ENCODE results near the gene SYK.

SYK gene

DNA sequence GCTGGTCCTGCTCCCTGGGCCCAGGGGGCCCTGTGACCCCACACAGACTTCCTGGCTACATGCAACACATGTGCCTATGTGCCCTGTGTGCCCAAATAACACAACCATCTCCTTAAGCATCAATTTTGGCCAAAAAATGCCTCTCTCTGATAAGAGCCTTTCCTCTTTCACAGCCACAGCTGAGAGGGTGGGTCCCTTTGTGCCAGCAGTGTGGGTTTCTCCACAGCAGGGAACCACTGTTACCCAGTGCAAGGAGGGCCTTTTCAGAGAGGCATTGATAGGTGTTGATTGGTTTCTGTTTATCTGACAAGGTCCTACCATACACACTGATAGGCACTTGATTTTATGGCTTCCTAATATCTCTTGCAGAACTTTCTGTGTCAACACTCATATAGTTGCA is 42.7 kb downstream of the SYK start:
- Mint-ChIP-seq H3K27me3 (peaks cover 7% of the 10 kb centered on the region), H3K9me3 (no peaks in the 10 kb centered on the region), H3K4me3 (no peak overlapping the region), H3K4me1 (no peaks in the 10 kb centered on the region), H3K27ac (no peak overlapping the region)
- DNase-seq = no peak
- no peak for ATAC-seq

DNA sequence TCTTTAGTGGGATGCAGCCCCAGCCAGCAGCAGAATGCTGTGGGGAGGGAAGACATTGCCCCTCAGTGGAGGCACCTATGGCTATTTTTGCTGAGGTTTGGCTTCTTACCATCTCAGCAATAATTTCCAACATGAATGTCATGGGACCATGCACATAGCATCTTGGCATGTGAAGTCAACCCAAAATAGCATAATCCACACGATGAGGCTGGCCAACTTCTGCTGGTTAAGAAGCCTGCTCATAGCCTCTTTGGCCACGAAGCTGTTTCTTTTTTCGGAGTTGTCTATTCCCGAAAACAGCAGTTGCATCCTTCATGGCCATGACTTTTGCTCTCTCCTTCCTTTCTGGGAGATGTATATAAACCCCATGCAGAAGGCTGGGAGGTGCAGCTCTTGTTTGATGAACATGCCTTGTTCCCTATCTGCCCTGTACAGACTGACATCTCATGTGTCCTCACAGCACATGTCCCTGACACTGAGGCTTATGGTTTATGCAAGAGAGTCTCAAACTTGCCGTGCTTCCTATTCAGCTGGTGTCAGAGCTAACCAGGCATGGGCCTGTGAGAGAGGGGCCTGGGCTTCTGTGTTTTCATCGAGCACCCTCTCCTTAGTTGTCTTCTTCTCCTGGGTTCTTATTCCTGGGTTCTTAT is 45.3 kb downstream of the SYK start:
- DNase-seq (no peak), ATAC-seq (no peak)
- H3K27ac Mint-ChIP-seq = no peak overlapping the region
- no peak overlapping the region for H3K4me3 Mint-ChIP-seq
- H3K4me1 Mint-ChIP-seq = no peaks in the 10 kb centered on the region
- H3K9me3 Mint-ChIP-seq = no peaks in the 10 kb centered on the region
- no peaks in the 10 kb centered on the region for H3K27me3 Mint-ChIP-seq

DNA sequence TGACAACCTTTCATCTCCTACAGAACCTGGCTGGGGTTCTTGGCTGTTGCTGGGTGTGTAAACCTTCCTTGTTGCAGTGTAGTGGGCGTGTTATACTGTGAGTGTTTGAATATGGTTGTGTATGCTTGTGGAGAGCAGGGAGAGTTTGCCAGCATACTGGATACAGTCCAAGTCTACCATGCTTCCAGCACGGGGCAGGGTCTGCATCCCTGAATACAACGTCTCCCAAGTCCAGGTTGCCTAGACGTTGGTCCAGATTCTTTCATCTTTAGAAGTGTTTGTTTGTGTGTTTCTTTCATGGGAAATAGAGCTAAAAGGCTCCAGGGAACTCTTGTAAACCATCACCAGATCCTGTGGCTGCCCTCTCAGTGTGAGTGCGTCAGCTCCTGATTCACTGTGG is 46.4 kb downstream of the SYK start:
- Mint-ChIP-seq H3K4me3 (no peak overlapping the region), H3K27me3 (no peaks in the 10 kb centered on the region), H3K9me3 (no peaks in the 10 kb centered on the region), H3K4me1 (no peaks in the 10 kb centered on the region), H3K27ac (no peak overlapping the region)
- DNase-seq (no peak), ATAC-seq (no peak)

- no peak overlapping the region for H3K27ac Mint-ChIP-seq
- ATAC-seq = no peak
- no peak overlapping the region for H3K4me3 Mint-ChIP-seq
- DNase-seq = no peak
- H3K9me3 Mint-ChIP-seq = no peaks in the 10 kb centered on the region
- no peaks in the 10 kb centered on the region for H3K27me3 Mint-ChIP-seq
- H3K4me1 Mint-ChIP-seq = no peaks in the 10 kb centered on the region
These were observed 47.2 kb downstream of the SYK start for GRCh38 chr9:90848866-90849265.

DNA sequence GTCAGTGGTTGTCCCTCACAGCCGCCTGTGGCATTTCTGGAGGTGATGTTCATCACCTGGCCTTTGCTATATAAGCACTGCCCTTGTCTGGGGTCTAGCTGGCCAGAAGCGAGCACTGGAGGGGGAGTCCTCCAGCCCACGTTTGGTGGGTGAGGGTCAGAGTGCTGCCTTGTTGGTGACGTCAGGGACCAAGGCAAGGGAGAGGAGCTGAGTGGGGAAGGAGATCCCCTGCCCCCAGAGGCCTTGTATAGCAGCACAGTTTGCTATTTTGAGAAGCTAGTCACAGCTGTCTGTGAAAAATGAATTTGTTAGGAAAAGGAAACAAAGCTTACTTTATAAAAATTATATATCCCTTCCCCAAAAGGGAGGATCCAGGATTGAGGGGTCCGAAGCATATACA is 49.8 kb downstream of the SYK start:
- no peaks in the 10 kb centered on the region for H3K9me3 Mint-ChIP-seq
- no peaks in the 10 kb centered on the region for H3K27me3 Mint-ChIP-seq
- no peak for ATAC-seq
- no peak overlapping the region for H3K4me3 Mint-ChIP-seq
- no peak for DNase-seq
- no peak overlapping the region for H3K27ac Mint-ChIP-seq
- H3K4me1 Mint-ChIP-seq = no peaks in the 10 kb centered on the region

- Mint-ChIP-seq H3K4me3 (no peak overlapping the region), H3K27ac (no peak overlapping the region), H3K27me3 (peaks cover 12% of the 10 kb centered on the region), H3K4me1 (peaks cover 21% of the 10 kb centered on the region), H3K9me3 (no peaks in the 10 kb centered on the region)
- DNase-seq (no peak), ATAC-seq (no peak)
These were observed 52.3 kb downstream of the SYK start for GRCh38 chr9:90853945-90854344.

DNA sequence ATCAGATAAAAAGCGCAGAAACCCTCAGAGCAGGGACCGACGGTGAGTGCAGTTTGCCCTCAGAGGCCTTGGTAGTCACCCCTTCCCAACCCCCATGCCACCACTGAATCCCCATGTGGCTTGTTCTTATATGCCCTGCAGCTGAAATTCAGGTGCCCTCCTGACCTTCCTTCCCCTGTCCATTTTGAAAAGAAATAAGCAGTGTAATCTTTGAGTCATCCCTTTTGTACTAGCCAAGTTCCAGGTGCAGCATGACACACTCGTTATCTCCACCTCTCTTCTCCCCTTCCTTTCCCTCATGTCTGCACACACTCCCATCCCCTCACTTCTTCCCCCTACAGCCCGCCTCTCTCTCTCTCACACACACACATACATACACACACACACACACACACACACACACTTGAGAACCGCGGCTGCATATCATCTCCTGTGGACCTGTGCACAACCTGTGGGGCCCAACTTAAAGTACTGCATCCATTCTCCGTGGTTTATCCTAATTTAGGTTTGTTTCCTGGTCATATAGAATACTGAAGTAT is 53.1 kb downstream of the SYK start:
- peaks cover 25% of the 10 kb centered on the region for H3K4me1 Mint-ChIP-seq
- H3K4me3 Mint-ChIP-seq = no peak overlapping the region
- no peaks in the 10 kb centered on the region for H3K9me3 Mint-ChIP-seq
- no peak for ATAC-seq
- H3K27ac Mint-ChIP-seq = no peak overlapping the region
- H3K27me3 Mint-ChIP-seq = peaks cover 15% of the 10 kb centered on the region
- no peak for DNase-seq

- no peaks in the 10 kb centered on the region for H3K9me3 Mint-ChIP-seq
- H3K4me1 Mint-ChIP-seq = peaks cover 25% of the 10 kb centered on the region
These were observed 53.7 kb downstream of the SYK start for GRCh38 chr9:90855208-90855902.

DNA sequence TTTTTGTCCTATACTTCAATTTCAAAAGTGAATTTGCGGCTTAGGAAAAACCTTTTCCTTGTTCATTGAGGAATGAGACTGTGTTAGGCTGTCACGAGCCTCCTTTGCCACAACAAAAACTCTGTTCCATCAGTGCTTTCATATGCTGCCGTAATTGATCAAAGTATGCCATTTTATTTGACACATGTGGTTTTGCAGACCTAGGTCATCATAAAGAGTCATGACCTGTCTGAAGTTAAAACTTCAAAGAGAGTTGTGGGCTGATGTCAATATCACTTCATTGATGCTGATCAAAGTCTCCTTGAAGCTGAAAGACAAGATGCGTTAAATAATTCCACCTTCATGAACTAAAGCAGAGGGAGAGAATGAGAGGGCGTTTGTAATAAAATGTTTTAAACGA is 55.5 kb downstream of the SYK start:
- H3K4me1 Mint-ChIP-seq = peaks cover 25% of the 10 kb centered on the region
- ATAC-seq = no peak
- no peaks in the 10 kb centered on the region for H3K9me3 Mint-ChIP-seq
- peaks cover 15% of the 10 kb centered on the region for H3K27me3 Mint-ChIP-seq
- no peak for DNase-seq
- H3K4me3 Mint-ChIP-seq = no peak overlapping the region
- no peak overlapping the region for H3K27ac Mint-ChIP-seq

More at GRCh38 chr9:90855208-90855902, 53.7 kb downstream of the SYK start:
- peaks cover 15% of the 10 kb centered on the region for H3K27me3 Mint-ChIP-seq
- ATAC-seq (no peak), DNase-seq (no peak)
- H3K27ac Mint-ChIP-seq = no peak overlapping the region
- no peak overlapping the region for H3K4me3 Mint-ChIP-seq

- H3K4me1 Mint-ChIP-seq = peaks cover 25% of the 10 kb centered on the region
- H3K4me3 Mint-ChIP-seq = no peak overlapping the region
- no peak for ATAC-seq
These were observed 56.2 kb downstream of the SYK start for GRCh38 chr9:90857855-90858254.

DNA sequence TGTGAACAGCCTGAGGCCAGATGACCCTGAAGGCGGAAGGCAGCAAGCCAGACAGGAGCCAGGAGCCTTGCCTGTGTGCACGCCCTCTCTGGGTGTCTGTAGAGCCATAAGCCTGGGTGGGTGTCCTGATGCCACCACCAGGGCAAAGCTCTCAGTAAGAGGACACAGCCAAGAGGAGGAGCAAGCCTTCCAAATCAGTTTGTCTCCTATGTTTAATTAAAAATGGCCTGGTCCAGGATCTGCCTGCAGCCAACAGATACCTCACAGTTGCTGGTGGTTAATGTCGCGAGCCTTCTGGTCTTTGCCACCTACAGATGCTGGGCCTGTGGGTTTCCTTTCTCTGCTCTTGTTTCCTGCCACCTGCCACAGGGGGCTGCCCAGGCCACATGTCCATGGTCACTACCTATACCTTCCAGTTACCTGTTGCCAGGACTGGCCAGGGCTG is 56.9 kb downstream of the SYK start:
- DNase-seq (no peak), ATAC-seq (peak; percentile 47)
- peaks cover 15% of the 10 kb centered on the region for H3K27me3 Mint-ChIP-seq
- H3K9me3 Mint-ChIP-seq = no peaks in the 10 kb centered on the region
- H3K27ac Mint-ChIP-seq = peak overlapping the region in 1 of 2 donors; percentile 29
- no peak overlapping the region for H3K4me3 Mint-ChIP-seq
- peaks cover 25% of the 10 kb centered on the region for H3K4me1 Mint-ChIP-seq

More at GRCh38 chr9:90857855-90858254, 56.2 kb downstream of the SYK start:
- Mint-ChIP-seq H3K9me3 (no peaks in the 10 kb centered on the region), H3K27ac (no peak overlapping the region), H3K27me3 (peaks cover 15% of the 10 kb centered on the region)
- no peak for DNase-seq

DNA sequence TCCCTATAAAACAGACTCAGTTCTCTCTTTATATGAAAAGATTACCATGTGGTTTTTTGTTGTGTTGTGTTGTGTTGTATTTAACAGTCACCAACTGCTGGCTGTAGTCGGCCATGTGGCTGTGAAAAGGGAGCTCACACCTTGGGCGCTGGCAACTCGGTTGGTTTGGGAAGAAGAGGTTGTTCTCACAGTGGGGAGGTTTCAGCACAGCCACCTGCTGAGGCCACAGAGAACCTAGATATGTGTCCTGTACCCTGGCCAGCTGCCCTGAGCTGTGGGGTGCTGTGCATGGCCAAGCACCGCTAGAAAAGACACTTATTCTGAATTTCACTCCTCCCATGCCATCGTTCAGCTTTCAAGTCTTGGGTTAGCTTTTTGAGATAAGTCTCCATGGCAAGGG is 58.8 kb downstream of the SYK start:
- Mint-ChIP-seq H3K4me1 (peaks cover 39% of the 10 kb centered on the region), H3K27ac (no peak overlapping the region), H3K4me3 (no peak overlapping the region), H3K9me3 (no peaks in the 10 kb centered on the region), H3K27me3 (peaks cover 15% of the 10 kb centered on the region)
- DNase-seq (no peak), ATAC-seq (no peak)

DNA sequence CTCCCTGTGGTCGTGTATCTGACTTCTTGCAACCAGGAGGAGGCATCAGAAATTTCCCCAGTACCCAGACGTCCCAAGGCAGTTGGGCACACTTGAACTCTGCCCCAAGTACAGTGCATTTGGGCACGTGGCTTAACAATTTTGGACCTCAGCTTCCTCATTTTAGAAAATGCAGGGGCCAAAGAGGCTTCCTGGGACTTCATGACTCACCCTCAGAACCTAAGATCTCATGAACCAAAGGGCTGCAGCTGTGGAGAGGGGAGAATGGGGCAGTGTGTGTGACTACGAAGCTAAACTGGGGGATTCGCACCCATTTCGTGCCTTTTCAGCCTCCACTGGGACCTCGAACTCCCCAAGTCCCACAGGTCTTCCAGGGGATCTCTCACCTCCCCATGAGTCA is 59.2 kb downstream of the SYK start:
- H3K27me3 Mint-ChIP-seq = peaks cover 15% of the 10 kb centered on the region
- H3K4me3 Mint-ChIP-seq = no peak overlapping the region
- H3K27ac Mint-ChIP-seq = no peak overlapping the region
- no peaks in the 10 kb centered on the region for H3K9me3 Mint-ChIP-seq
- H3K4me1 Mint-ChIP-seq = peaks cover 40% of the 10 kb centered on the region
- ATAC-seq = no peak
- DNase-seq = no peak

DNA sequence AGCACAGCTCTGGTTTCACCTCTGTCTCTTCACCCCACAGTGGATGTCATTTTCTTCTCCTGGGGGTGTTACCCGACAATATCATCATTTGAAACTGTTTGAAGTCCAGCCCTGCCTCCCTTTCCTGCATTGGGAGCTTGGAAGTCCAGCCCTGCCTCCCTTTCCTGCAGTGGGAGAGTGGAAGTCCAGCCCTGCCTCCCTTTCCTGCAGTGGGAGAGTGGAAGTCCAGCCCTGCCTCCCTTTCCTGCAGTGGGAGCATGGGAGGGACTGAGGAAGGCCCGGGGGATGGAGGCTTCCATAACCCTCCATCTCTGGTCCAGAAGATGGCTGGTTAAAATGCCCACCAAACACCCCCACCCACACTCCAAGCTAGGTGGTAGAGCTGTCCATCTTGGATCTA is 59.8 kb downstream of the SYK start:
- no peak overlapping the region for H3K27ac Mint-ChIP-seq
- peaks cover 15% of the 10 kb centered on the region for H3K27me3 Mint-ChIP-seq
- no peak overlapping the region for H3K4me3 Mint-ChIP-seq
- no peaks in the 10 kb centered on the region for H3K9me3 Mint-ChIP-seq
- DNase-seq (no peak), ATAC-seq (no peak)
- peaks cover 40% of the 10 kb centered on the region for H3K4me1 Mint-ChIP-seq

DNA sequence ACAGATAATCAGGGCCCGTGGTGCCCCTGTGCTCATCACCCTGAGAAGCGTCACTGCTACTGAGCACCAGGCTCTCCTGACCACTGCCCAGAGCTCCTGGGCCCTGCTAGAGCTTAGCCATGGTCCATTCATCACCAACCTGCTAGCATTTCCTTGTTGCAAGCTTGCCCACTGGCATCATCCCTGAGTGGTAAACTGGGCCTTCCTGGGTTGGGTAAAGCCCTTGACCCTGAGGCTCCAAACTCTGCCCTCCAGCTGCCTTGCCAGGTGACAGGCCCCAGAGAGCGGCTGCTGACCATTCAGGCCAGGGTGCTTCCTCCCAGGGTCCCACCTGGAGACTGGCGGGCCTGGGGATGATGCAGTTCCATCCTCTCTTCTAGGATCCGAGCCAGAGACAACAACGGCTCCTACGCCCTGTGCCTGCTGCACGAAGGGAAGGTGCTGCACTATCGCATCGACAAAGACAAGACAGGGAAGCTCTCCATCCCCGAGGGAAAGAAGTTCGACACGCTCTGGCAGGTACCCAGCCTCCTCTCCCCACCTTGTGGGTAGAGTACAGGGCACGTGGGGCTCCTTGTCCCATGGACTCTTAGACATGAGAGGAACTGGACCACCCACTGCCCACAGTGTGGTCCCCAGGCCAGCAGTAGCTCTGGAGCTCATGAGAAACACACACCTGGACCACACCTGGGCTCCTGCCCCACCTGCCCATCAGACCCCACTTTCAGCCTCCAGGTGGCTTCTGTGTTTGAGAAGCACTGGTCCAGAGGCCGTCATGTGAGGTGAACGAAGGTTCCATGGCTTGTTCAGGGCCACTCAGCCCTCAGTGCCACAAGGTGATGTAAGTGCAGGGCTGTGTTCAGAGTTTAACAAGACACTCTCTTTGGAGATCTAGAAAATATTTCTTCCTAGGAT is 60.5 kb downstream of the SYK start:
- no peak for ATAC-seq
- peak overlapping the region in 1 of 2 donors; percentile 25 for H3K27ac Mint-ChIP-seq
- no peak for DNase-seq
- H3K4me3 Mint-ChIP-seq = no peak overlapping the region
- H3K9me3 Mint-ChIP-seq = no peaks in the 10 kb centered on the region
- peaks cover 37% of the 10 kb centered on the region for H3K4me1 Mint-ChIP-seq
- H3K27me3 Mint-ChIP-seq = peaks cover 10% of the 10 kb centered on the region

GRCh38 chr9:90864779-90865178 is 63.2 kb downstream of the SYK start:
- Mint-ChIP-seq H3K4me1 (peaks cover 14% of the 10 kb centered on the region), H3K27me3 (no peaks in the 10 kb centered on the region), H3K9me3 (no peaks in the 10 kb centered on the region), H3K27ac (no peak overlapping the region), H3K4me3 (no peak overlapping the region)
- DNase-seq (no peak), ATAC-seq (no peak)

All from stimulated activated naive CD8-positive, alpha-beta T cell treated with anti-CD3 and anti-CD28 coated beads, Interleukin-15, amount 100 ng/mL, for 72 hours (primary cell).